Esophagus muscularis mucosa (tissue), 4 donors: ENCODE data around the gene STN1.

ENCODE experiments used
- CTCF ChIP-seq, 3 experiments: fragments of 200-600 bp in 2 of 3; fragments of 450-650 bp in 1 of 3; sonication (generic) in 2 of 3; IDR thresholded peaks; one replicate each; pipeline ENCODE4 v1.5.1; 2017 to 2019; ENCODE audit warnings: antibody characterized with exemption in 3 of 3, mild to moderate bottlenecking in 2 of 3, moderate library complexity in 1 of 3
- EP300 ChIP-seq: sonication (generic); formaldehyde crosslinking; IDR thresholded peaks from one replicate; pipeline ENCODE4 v1.6.1; 2017; ENCODE audit warnings: antibody characterized with exemption
- POLR2A ChIP-seq: fragments of 450-650 bp; IDR thresholded peaks from one replicate; pipeline ENCODE4 v1.6.1; 2017; ENCODE audit warnings: antibody characterized with exemption, moderate library complexity, mild to moderate bottlenecking, low read depth
- POLR2AphosphoS5 ChIP-seq, 2 donors: sonication (generic); formaldehyde crosslinking; IDR thresholded peaks; one replicate each; pipeline ENCODE4 v1.6.1; 2017; ENCODE audit warnings: antibody characterized with exemption in 2 of 2

- TF ChIP-seq POLR2A = no peak
- no peak for TF ChIP-seq CTCF (IDR thresholded peaks at IDR 0.05)
- no peak for TF ChIP-seq POLR2AphosphoS5 (IDR thresholded peaks at IDR 0.05)
- no peak for TF ChIP-seq EP300
Observed at GRCh38 chr10:103890688-103891087, 27.3 kb downstream of the STN1 start.
